GM12892 (cell line): ENCODE data around the gene IFIT1B.

Experiments
- DNase-seq: peaks from one replicate; pipeline ENCODE4 v3.0.0; 2011; ENCODE audit not compliant: insufficient read length
- FAIRE-seq: peaks from 2 replicates; lab custom pipeline; 2011; peaks lifted over from hg19 to GRCh38; lab: Jason Lieb, UNC
- POLR2A ChIP-seq: IDR thresholded peaks from 2 replicates; pipeline ENCODE4 v1.6.1; 2011; ENCODE audit warnings: low read depth, low read length, control low read depth
- POLR2AphosphoS5 ChIP-seq: IDR thresholded peaks from 2 replicates; pipeline ENCODE4 v1.6.1; 2011; ENCODE audit warnings: low read depth, low read length, control low read depth
- TAF1 ChIP-seq: IDR thresholded peaks from 2 replicates; pipeline ENCODE4 v1.6.1; 2011; ENCODE audit warnings: low read depth, mild to moderate bottlenecking, control low read depth, low read length, borderline replicate concordance

The IFIT1B gene

GRCh38 chr10:89431977-89432376, 54.1 kb downstream of the IFIT1B start:
- DNase-seq (no peak), FAIRE-seq (no peak)
- no peak for TF ChIP-seq POLR2AphosphoS5
- no peak for TF ChIP-seq TAF1
- TF ChIP-seq POLR2A, result no peak
